ENCODE results near the gene KIRREL3.
A peak's percentile ranks its signal among the peaks of the same experiment; 100 is the strongest.

The KIRREL3 gene

GRCh38 chr11:126420698-126421256 lies 579.8 kb downstream of the KIRREL3 start:
- no peak overlapping the region for H3K4me3 ChIP-seq (ENCODE audit: low read depth, low read length)
- no peak for DNase-seq (ENCODE audit: low read depth, low spot score)
- ChIA-PET POLR2A (no interaction called here), CTCF (interaction anchor here (0.9 to 9.7 kb wide), 7 partner anchors 9 to 569 kb away, joined by 3 to 67 read pairs (median 12); no protein-coding TSS in a partner anchor)
- TF ChIP-seq CTCF (IDR thresholded peaks at IDR 0.05; ENCODE audit: insufficient read depth, low read length, missing control alignments) = no peak

- ChIA-PET POLR2A (no interaction called here), CTCF (interaction anchor here (0.9 to 9.7 kb wide), 8 partner anchors 8 to 570 kb away, joined by 3 to 67 read pairs (median 10); no protein-coding TSS in a partner anchor)
- H3K4me3 ChIP-seq (ENCODE audit: low read depth, low read length) = no peak overlapping the region
- TF ChIP-seq CTCF (IDR thresholded peaks at IDR 0.05; ENCODE audit: insufficient read depth, low read length, missing control alignments) = no peak
- no peak for DNase-seq (ENCODE audit: low read depth, low spot score)
Observed at GRCh38 chr11:126419801-126420697, 580.5 kb downstream of the KIRREL3 start.

GRCh38 chr11:126418887-126419286 lies 581.7 kb downstream of the KIRREL3 start:
- DNase-seq (ENCODE audit: low read depth, low spot score) = no peak
- POLR2A ChIA-PET = no interaction called here
- no peak for TF ChIP-seq CTCF (IDR thresholded peaks at IDR 0.05; ENCODE audit: insufficient read depth, low read length, missing control alignments)
- no peak overlapping the region for H3K4me3 ChIP-seq (ENCODE audit: low read depth, low read length)
- CTCF ChIA-PET = interaction anchor here (0.8 to 9.7 kb wide), 7 partner anchors 8 to 114 kb away, joined by 3 to 67 read pairs (median 5); no protein-coding TSS in a partner anchor

- DNase-seq (ENCODE audit: low read depth, low spot score) = no peak
- H3K4me3 ChIP-seq (ENCODE audit: low read depth, low read length) = peak overlapping the region; percentile 55; the same call in 1 of the 2 replicates
- no peak for TF ChIP-seq CTCF (IDR thresholded peaks at IDR 0.05; ENCODE audit: insufficient read depth, low read length, missing control alignments)
- POLR2A ChIA-PET = no interaction called here
- CTCF ChIA-PET = interaction anchor here (1.8 to 9.7 kb wide), 5 partner anchors 13 to 107 kb away, joined by 5 to 67 read pairs (median 7); no protein-coding TSS in a partner anchor
Observed at GRCh38 chr11:126417091-126417862, 583.3 kb downstream of the KIRREL3 start.

- POLR2A ChIA-PET = no interaction called here
- CTCF ChIA-PET = interaction anchor here (1.8 to 9.7 kb wide), 4 partner anchors 14 to 106 kb away, joined by 7 to 67 read pairs (median 17); no protein-coding TSS in a partner anchor
- DNase-seq (ENCODE audit: low read depth, low spot score) = no peak
- TF ChIP-seq CTCF (IDR thresholded peaks at IDR 0.05; ENCODE audit: insufficient read depth, low read length, missing control alignments) = no peak
- peak overlapping the region; percentile 55 for H3K4me3 ChIP-seq (ENCODE audit: low read depth, low read length)
Observed at GRCh38 chr11:126416542-126417090, 584.0 kb downstream of the KIRREL3 start.
